Mucosa of gallbladder (tissue), 1 donor: ENCODE measurements around the gene B3GAT1. TPM values are rescaled to one million over a fixed set of nuclear protein-coding genes. Genes with fewer than 3 reads are reported as not detected.

ENCODE experiments used
- DNase-seq: peaks from one replicate; pipeline ENCODE4 v3.0.0-alpha.2; 2020; ENCODE audit warnings: low spot score
- total RNA-seq: library from RNA; stranded (reverse); gene quantifications from one replicate; pipeline ENCODE4 v1.2.1, GENCODE V29; 2021
- donor health status: DM: no; HTN: no; CAD: no.

Gene B3GAT1
- total RNA-seq, 1 donor from 2014 or later, result 0.20 TPM

DNA sequence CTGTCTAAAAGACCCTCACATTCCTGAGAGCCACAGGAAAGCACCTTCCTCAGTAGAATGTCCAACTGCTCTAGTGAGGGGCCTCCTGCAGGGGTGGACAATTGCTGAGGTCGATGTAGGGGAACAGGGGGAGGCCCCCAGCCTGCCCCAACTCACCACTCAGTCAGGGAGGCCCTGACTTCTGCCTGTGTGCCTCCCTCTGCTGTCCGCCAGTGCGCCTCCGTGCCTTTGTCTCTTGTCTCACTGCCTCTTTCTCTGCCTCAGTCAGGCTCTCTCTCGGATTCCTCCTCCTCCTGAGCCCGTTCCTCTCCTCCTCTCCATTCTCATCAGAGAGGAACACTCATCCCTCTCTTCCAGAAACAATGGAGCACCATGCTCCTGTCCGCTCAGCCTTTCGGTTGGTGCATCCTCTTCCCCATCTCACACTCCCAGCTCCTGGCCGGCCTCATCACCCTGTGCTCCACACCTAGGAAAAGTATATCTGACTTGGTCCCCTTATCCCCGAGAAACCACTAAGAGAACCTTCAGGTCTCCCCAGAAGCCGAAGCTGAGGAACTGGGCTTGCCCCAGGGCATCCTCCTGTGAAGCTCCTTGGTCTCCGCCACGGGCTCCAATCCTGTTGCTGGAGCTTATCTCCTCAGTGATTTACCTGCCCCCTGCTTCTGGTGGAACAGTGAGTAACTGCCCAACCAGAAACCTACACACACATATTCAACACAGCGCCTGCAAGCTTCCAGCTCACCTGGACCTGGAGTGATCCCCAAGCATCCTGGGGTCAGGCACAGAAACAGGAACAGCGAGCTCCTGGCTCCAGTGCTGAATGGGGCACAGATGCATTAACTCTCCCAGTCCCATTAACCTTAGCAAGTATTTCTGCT, 2.3 kb downstream of the B3GAT1 start:
- DNase-seq, result no peak

DNA sequence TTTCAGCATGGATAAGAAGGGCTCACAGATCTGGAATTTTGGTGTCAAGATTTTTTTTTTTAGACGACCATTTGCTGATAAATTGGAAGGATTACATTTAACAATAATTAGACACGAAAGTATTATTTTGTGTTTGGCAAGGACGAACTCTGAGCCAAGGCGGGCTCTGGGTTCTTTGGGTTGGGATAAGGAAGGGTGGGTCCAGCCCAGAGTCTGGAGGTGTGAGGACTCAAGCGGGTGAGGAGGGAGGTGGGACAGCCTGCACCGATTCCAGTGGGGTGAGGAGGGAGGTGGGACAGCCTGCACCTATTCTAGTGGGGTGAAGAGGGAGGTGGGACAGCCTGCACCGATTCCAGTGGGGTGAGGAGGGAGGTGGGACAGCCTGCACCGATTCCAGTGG, 4.1 kb downstream of the B3GAT1 start:
- DNase-seq, result no peak

DNA sequence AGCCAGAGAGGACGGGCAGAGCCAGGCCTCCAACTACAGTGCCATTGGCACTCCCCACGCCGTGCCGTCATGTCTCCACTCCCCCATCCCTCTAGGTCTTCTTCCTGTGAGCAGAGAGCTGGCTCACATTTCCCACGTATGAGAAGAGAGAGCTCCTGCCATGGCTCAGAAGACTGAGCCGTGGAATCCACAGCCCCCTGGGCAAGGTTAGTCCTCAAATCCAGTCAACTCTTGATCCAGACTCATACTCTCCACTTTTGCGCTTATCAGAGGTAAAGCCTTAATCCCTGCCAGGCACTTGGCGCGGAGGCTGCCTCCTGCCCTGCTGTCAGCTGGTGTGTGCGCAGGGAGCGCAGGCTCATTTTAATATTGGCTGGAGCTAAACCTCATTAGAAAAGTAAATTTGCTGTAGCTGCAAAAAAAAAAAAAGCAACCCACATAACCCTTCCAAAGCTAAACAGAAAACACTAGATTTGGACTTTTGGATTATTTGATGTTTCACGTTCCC, 4.7 kb downstream of the B3GAT1 start:
- no peak for DNase-seq

DNA sequence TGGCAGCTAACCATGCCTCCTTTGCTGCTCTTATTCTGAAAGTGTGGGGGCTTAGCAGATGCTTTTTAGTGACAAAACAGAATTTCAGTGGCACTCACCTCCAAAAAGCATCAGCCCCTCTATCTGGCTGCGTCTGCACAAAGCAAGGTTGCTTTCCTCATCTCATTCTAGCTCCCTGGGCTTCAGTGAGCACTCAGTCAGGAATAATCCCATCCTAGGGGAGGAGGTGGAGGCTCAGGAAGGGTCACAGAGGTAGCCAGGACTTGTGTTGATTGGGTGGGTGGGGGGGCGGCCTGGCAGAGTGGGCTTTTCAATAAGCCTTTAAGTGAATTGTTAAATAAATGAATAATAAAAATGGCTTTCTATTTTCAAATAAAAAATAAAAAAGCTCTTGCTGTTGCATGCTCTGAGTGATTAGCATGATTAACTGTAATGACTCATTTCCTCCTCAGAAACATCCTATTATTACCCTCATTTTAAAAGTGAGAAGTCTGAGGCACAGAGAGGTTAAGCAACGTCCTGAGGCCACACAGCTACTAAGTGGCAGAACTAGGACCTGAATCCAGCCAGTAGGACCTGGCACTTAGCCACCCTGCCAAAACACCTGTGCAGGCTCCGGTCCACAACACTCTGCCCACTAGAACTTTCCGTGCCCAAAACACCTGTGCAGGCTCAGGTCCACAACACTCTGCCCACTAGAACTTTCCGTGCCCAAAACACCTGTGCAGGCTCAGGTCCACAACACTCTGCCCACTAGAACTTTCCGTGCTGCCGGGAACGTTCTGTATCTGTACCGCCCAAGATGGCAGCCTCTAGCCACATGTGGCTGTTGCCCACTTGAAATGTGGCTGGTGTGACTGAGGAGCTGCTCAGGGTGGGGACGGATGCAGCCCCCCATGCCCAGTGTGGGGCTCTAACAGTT, 5.5 kb downstream of the B3GAT1 start:
- DNase-seq, result no peak

DNA sequence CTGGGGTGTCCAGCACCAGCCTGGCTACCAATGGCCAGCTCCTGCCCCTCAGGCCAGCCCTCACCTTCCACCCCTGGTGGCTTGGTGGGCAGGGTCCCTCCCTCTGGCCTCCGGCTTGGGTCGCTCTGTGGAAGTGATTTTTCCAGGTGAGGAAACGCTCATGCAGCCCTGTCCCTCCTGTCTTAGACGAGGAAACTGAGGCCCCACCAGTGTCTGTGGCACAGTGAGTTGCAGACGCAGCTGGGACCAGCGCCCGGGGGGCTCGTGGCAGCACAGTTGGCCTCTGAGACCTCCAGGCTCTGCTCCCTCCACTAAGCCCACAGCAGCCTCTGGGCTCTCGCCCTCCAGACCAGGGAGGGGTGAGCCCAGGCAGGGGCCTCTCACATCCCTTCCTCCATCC, 6.2 kb downstream of the B3GAT1 start:
- DNase-seq, result no peak

DNA sequence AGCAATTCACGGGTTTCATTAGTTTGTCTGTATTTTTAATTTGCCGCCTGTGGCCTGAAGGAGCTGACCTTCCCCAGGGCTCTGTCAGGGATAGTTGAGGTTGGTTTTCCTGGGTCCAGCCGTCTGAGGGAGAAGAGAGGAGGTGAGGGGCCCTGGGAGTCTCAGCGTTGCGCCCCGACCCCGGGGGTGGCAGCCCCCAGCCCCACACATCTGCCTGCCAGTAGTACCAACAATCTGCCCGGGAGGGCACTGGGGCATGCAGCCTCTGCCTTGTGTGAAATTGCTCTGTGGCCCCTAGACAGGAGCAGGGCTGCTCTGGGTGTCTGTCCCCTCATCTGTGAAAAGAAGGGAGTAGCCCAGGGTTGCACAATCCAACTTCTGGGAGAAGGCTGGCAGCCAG, 6.6 kb downstream of the B3GAT1 start:
- DNase-seq, result no peak

DNA sequence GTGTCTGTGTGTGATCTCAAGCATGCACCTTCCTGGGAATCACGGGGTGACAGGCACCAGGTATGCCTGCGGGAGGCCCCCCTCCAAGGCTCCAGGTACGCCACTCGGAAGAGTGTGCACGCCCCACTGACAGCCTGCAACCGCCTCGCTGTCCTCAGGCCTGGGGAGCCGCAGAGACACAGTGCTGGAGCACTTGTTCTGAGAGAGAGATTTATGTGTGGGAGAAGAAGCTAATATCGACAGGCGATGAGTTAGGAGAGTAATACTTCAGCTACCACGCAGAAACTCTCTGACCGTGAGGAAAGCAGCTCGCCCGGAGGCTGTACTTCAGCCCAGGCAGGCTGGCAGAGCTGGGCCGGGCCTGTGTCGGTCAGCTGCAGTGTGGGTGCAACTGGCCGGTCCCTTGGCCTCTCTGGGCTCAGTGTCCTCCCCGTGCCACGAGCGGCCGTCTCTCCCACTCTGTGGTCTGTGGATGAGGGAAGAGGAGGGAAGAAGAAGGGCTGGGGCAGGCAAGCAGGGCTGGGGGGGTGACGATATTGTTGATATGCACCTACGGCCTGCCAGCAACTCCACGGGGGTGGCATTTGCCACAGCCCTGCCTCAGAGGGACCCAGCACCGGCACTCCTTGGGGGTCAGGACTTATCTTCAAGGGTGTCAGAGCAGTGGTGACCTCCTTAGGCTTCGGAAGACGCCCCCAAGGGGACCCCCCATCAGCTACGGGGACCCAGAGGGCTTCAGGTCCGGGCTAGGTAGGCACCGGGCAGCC, 7.3 kb downstream of the B3GAT1 start:
- no peak for DNase-seq

DNA sequence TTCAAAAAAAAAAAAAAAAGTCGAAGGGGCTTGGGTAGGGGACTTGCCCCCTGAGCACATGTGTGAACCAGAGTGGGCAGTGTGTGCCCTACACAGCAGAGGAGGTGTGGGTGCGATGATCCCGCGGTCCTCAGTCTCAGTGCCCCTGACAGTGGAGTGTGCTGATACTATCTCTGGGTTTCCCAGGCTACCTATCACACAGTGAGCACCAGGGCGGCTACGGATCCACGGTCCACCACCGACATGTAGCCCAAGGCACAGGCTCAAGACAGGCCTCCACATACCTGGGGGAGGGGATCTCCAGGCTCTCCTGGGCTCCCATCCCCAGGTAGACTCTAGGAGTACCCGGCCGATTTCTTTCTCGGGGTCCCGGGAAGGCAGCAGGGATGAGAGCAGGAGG, 9.1 kb downstream of the B3GAT1 start:
- DNase-seq, result no peak

DNA sequence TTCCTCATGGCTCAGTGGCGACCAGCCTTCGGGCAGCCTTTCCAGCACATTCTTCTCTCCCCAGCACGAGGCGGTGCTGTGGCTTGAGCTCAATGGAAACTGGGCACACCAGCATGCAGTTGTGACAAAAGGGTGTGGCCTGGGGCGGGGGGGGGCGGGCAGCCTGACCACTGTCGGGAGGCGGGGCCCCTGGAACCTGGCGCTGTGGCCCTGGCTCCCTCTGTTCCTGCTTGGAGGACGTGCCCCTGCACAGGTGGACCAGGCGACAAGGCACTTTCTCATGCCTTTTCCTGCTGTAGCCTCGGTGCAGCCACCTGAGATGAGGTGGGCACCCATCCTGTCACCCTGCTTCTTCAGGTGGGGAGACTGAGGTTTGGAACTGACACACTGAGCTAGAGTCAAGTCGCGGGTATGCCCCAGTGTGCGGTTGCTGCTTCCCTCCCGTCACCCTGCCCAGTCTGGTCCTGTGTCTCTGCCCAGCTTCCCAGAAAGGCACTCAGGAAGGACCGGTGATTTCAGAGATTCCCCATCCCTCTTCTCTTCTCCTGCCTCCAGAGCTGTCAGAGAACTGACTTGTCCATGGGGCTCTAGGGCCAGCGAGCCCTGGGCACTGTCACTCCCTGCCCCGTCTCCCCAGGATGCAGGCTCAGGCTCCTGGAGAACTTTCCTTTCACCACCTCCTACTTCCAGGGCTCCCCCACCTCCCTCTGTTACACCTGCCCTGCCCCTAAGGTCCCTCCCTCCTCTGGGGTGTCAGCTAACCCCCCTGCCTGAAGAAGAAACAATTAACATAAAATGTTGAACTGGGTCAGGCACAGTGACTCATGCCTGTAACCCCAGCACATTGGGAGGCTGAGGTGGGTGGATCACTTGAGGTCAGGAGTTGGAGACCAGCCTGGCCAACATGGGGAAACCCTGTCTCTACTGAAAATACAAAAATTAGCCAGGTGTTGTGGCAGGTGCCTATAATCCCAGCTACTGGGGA, 9.9 kb downstream of the B3GAT1 start:
- DNase-seq, result no peak

DNA sequence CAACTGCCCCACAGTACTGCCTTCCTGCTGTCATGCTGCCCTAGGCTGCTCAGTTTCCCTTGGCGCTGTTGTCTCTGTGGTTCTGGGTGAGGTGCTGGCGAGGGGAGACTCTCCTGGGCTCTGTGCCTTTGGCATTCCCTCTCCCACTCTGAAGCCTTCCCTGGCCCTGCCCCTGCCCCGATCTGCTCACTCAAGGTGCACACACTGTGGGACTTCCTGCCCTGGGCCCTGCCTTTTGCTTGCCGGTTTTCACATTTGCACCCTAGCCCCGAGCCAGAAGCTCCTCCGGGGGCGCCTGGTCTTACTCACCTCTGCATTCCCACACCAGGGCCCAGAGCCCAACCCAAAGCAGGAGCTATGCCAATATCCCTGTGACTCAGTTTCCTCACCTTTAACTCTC, 12.0 kb downstream of the B3GAT1 start:
- DNase-seq, result no peak

DNA sequence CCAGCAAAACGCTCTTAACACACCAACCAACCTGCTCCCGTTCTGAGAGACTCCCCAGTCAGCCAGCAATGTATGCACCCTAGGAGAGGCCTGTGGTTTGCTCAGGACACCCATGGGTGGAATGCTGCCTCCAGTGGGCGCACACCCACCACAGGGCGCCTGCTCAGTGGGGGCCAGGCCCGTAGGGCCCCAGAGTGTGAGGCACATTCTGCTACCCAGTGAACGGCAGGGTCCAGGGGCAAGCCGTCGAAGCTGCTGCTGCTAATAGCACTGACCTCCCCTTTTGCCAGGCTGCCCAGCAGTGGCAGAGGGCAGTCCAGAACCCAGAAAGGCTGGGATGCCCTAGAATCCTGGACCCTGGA, 12.8 kb downstream of the B3GAT1 start:
- DNase-seq, result no peak

DNA sequence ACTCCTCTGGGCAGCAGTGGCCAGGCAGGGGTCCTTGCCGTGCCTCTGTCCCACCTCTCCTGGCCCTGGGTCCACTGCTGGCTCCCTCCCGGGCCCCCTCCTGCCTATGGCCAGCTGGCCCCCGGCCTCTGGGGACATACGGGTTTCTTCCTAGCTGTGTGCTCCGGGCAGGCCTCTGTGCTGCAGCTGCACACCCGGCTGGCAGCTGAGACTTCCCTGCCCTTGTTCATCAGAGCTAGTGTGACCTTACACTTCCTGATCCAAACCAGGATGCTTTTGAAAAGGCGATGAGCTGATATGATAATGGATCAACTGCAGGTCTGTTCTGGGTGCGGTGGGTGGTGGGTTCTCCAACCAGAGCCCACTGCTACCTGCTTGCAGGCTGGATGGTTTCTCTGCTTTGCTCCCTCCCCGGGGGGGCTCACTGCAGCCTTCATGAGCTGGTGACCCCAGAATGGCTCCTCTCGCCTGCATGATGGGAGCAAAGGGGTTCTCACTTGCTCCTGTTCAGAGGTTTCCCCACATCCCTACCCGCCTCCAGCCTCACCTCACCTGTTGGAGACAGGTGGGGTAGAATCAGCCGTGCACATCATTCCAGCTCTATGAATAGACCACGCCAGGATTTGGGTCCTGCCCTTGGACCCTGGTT, 13.3 kb downstream of the B3GAT1 start:
- DNase-seq, result no peak

DNA sequence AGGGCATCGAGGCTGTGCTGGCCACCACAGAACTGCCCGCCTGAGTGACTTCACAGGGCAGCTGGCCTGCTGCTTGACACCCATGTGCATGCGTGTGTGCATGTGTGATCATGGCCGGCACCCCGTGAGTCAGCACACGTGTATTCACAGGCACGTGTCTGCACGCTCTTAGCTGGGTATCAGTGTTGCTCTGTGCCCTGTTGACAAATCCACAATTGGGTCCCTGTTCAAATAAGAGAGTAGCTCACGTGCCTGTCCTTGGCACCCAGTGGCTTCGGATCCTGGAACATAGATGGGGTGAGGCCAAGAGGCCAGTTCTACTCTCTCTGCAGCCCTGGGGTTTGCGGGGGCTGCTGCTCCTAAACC, 14.0 kb downstream of the B3GAT1 start:
- DNase-seq, result no peak

DNA sequence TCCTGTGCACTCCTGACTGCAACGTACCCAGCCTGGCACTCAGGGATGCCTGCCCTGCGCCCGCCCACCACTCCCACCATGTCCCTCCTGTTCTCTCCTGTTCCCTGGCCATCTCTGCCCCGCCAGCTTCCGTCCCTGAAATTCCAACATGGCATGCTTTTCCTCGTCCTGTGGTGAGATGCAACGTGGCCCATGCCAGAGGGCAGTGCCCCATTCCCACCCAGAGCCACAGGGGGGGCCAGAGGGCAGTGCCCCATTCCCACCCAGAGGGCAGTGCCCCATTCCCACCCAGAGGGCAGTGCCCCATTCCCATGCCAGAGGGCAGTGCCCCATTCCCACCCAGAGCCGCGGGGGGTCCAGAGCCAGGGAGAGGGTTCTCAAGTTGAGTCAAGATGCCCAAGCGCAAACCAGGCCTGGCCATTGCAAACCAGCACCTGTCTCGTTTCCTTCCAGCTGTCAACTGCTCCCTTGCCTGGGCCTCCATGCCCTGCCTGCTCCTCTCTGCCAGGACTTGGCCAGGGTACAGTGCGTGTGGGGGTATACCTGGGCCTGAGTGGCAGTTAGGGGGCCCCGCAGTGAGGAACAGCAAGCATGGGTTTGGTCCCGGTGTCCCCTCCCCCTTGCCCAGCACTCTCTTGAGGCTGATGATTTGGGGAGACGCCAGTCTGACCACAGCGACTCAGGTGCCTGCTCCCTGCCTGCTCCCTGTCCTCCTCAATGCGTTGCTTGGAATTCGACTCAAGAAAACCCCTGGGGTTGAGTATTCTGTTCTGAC, 14.6 kb downstream of the B3GAT1 start:
- DNase-seq, result no peak

DNA sequence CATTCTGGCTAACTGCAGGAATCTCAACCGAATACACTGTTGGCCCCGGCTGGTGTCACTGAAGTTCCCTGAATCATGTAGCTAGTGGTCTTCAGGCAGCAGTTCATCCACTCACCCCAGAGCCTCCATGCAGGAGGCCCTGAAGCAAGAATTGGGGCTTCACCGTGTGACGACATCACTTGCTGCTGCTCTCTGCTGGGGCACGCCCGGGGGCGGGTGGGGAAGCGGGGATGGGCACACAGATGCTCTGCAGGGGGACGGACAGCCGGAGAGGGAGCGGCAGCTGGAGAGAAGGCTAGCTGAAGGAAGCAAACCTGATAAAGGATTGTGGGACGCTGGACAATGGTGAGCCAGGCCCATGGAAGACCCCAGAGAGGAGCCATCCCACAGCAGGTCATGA, 17.0 kb downstream of the B3GAT1 start:
- no peak for DNase-seq

DNA sequence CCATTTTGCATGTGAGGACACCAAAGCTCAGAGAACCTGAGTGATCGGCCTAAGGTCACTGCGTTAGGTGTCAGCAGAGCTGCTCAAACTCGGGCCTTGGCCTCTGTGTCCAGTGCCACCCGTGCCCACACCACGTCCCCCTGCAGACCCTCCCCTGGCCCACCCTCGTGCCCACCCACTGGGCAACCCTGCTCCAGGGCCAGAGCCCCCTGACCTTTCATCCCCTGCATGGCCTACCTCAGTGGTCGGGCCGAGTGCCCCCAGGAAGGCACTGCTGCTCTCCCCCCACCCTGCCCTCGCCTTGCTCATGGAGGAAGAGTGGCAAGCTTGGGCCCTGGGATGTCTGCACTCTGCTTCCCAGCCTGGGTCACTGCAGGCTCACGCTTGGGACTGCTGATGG, 17.7 kb downstream of the B3GAT1 start:
- DNase-seq, result no peak

DNA sequence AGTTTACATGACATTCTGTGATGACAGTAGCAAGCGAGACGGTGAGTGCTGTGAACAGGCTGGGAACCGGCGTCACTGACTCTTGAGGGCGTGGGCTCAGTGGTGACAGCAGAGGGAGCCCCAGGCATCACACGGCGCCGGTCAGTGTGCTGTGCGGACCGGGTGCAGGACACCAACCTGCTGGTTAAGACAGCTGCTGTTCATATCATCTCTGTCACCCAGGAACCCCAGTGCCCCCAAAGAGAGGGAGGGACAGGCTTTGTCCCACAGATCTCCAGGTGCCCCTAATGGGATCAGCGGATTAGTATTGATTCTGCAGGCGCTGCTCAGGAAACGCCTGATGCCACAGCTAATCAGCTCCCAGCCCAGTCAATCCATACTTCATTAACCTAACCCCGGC, 18.4 kb downstream of the B3GAT1 start:
- peak; percentile 11 for DNase-seq

DNA sequence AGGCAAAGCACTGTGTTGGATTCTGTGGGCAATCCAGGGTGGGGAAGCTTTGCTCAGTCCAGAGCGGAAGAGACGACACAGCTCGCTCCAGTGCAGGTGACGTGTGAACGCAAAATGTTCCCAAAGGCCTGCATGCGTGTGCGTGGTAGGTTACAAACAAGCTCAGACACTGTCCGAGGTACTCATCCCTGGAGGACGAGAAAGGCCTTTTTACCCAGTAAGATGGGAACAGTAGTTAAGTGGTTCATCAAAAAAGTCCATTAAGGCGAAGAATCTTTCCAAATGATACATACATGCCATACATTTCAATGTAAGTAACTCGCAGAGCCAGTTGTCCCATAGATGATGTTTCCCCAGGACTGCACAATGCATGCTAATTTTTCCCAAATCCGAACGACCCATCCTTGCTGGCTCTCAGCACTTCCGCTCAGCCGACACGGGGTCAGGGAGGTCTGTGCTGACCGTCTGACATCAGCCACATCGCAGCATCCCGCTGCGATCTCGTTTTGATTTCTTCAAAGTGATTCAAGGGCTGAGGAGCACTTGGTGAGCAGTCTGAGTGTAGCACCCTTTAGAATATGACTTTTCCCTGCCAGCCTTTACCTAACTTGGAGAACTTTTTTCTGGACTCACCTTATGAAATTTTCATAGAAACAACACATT, 19.0 kb downstream of the B3GAT1 start:
- no peak for DNase-seq

DNA sequence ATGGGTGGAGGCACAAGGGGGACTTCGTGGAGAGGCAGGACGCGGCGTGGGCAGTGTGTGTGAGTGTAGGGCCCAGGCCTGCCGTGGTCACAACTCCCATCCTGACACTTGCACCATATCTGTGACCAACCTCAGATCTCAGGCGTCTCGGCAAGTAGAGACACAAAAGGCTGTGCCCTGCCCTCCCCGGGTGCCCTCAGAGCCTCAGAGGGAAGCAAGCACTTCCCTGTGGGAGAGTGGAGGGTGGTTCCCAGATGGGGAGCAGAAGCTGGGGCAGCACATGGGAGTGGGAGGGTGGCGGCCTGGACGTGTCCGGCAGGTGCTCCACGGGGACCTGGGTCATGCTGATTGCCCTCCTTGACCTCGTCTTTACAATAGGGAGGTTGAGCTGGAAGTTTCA, 20.4 kb downstream of the B3GAT1 start:
- DNase-seq, result no peak
